Stimulated activated effector memory CD8-positive, alpha-beta T cell treated with anti-CD3 and anti-CD28 coated beads, Interleukin-12 subunit alpha, Interleukin-12 subunit beta, amount 100 ng/mL, for 72 hours (primary cell): ENCODE data around the gene AGAP1.

Experiments used
- ATAC-seq: fragments of 150-1000 bp; cut with Tn5 transposase; 2 replicates; pipeline ENCODE4 v1.10.0; 2021
- DNase-seq, 2 donors: peaks; one replicate each; pipeline ENCODE4 v3.0.0; 2021 to 2022; ENCODE audit warnings: low spot score in 2 of 2
- H3K27ac Mint-ChIP-seq: one replicate; pipeline ENCODE4 v1.8.0; 2022; ENCODE audit warnings: mild to moderate bottlenecking, mixed read lengths
- H3K36me3 Mint-ChIP-seq: one replicate; pipeline ENCODE4 v1.8.0; 2022; ENCODE audit warnings: mild to moderate bottlenecking, mixed read lengths
- H3K4me1 Mint-ChIP-seq: one replicate; pipeline ENCODE4 v1.8.0; 2022; ENCODE audit warnings: mixed read lengths
- H3K4me3 Mint-ChIP-seq: one replicate; pipeline ENCODE4 v1.8.0; 2022; ENCODE audit warnings: mild to moderate bottlenecking, mixed read lengths
- H3K9me3 Mint-ChIP-seq: one replicate; pipeline ENCODE4 v1.8.0; 2022; ENCODE audit warnings: mixed read lengths

Gene AGAP1

GRCh38 chr2:236166796-236167296, 673.0 kb downstream of the AGAP1 start:
- peak overlapping the region; percentile 62 for H3K4me3 Mint-ChIP-seq
- peaks cover 10% of the 10 kb centered on the region for H3K4me1 Mint-ChIP-seq
- H3K36me3 Mint-ChIP-seq, result peaks cover 22% of the 10 kb centered on the region
- DNase-seq (no peak), ATAC-seq (peak; percentile 22)
- no peak overlapping the region for H3K27ac Mint-ChIP-seq
- H3K9me3 Mint-ChIP-seq, result no peaks in the 10 kb centered on the region

GRCh38 chr2:236167297-236168109, 673.7 kb downstream of the AGAP1 start:
- peak overlapping the region; percentile 62 for H3K4me3 Mint-ChIP-seq
- no peak for ATAC-seq

GRCh38 chr2:236168110-236169080, 674.6 kb downstream of the AGAP1 start, which contains the start of gene GBX2:
GBX2 (minus strand) TSS chr2:236168386; CDS start chr2:236167971, 415 bp downstream.
- H3K4me3 Mint-ChIP-seq, result peak within 1 kb of the TSS; percentile 62

More at GRCh38 chr2:236167297-236168109, 673.7 kb downstream of the AGAP1 start:
- Mint-ChIP-seq H3K36me3 (peaks cover 22% of the 10 kb centered on the region), H3K27ac (no peak overlapping the region), H3K4me1 (peaks cover 10% of the 10 kb centered on the region), H3K9me3 (no peaks in the 10 kb centered on the region)
- DNase-seq, result no peak

GRCh38 chr2:236169151-236169721, 675.4 kb downstream of the AGAP1 start:
- Mint-ChIP-seq H3K4me3 (no peak overlapping the region), H3K36me3 (peaks cover 22% of the 10 kb centered on the region)
- DNase-seq, result no peak

More at GRCh38 chr2:236168110-236169080, 674.6 kb downstream of the AGAP1 start, which contains the start of gene GBX2:
- ATAC-seq, result no peak
- no peak for DNase-seq
- H3K4me1 Mint-ChIP-seq, result peaks cover 10% of the 10 kb centered on the region
- H3K9me3 Mint-ChIP-seq, result no peaks in the 10 kb centered on the region
- H3K27ac Mint-ChIP-seq, result no peak within 1 kb of the TSS
- H3K36me3 Mint-ChIP-seq, result peaks cover 22% of the 10 kb centered on the region

GRCh38 chr2:236169741-236170589, 676.1 kb downstream of the AGAP1 start:
- Mint-ChIP-seq H3K27ac (no peak overlapping the region), H3K4me1 (peaks cover 10% of the 10 kb centered on the region), H3K9me3 (no peaks in the 10 kb centered on the region), H3K36me3 (peaks cover 22% of the 10 kb centered on the region), H3K4me3 (no peak overlapping the region)
- ATAC-seq (no peak), DNase-seq (no peak)

More at GRCh38 chr2:236169151-236169721, 675.4 kb downstream of the AGAP1 start:
- no peak for ATAC-seq
- peaks cover 10% of the 10 kb centered on the region for H3K4me1 Mint-ChIP-seq
- no peaks in the 10 kb centered on the region for H3K9me3 Mint-ChIP-seq
- no peak overlapping the region for H3K27ac Mint-ChIP-seq

- Mint-ChIP-seq H3K4me3 (no peak overlapping the region), H3K27ac (no peak overlapping the region), H3K9me3 (no peaks in the 10 kb centered on the region), H3K36me3 (peaks cover 22% of the 10 kb centered on the region), H3K4me1 (peaks cover 10% of the 10 kb centered on the region)
- DNase-seq (no peak), ATAC-seq (no peak)
Observed at GRCh38 chr2:236170590-236171165, 676.8 kb downstream of the AGAP1 start.

- H3K27ac Mint-ChIP-seq, result no peak overlapping the region
- peaks cover 22% of the 10 kb centered on the region for H3K36me3 Mint-ChIP-seq
- ATAC-seq, result no peak
- H3K9me3 Mint-ChIP-seq, result no peaks in the 10 kb centered on the region
- no peak for DNase-seq
- no peak overlapping the region for H3K4me3 Mint-ChIP-seq
- peaks cover 8% of the 10 kb centered on the region for H3K4me1 Mint-ChIP-seq
Observed at GRCh38 chr2:236171181-236171679, 677.4 kb downstream of the AGAP1 start.

- Mint-ChIP-seq H3K27ac (no peak overlapping the region), H3K9me3 (no peaks in the 10 kb centered on the region), H3K4me1 (peaks cover 3% of the 10 kb centered on the region), H3K4me3 (no peak overlapping the region), H3K36me3 (peaks cover 17% of the 10 kb centered on the region)
- DNase-seq (no peak), ATAC-seq (no peak)
Observed at GRCh38 chr2:236171680-236172254, 677.9 kb downstream of the AGAP1 start.

- Mint-ChIP-seq H3K36me3 (peaks cover 16% of the 10 kb centered on the region), H3K4me3 (no peak overlapping the region), H3K27ac (no peak overlapping the region), H3K4me1 (no peaks in the 10 kb centered on the region), H3K9me3 (no peaks in the 10 kb centered on the region)
- DNase-seq (no peak), ATAC-seq (no peak)
Observed at GRCh38 chr2:236172255-236173035, 678.6 kb downstream of the AGAP1 start.

- H3K27ac Mint-ChIP-seq, result no peak overlapping the region
- H3K9me3 Mint-ChIP-seq, result no peaks in the 10 kb centered on the region
- peaks cover 16% of the 10 kb centered on the region for H3K36me3 Mint-ChIP-seq
- DNase-seq, result no peak
- peaks cover 2% of the 10 kb centered on the region for H3K4me1 Mint-ChIP-seq
- ATAC-seq, result no peak
- H3K4me3 Mint-ChIP-seq, result no peak overlapping the region
Observed at GRCh38 chr2:236173036-236173728, 679.3 kb downstream of the AGAP1 start.

GRCh38 chr2:236173729-236174607, 680.1 kb downstream of the AGAP1 start:
- no peak overlapping the region for H3K4me3 Mint-ChIP-seq
- ATAC-seq (no peak), DNase-seq (no peak)
- H3K27ac Mint-ChIP-seq, result no peak overlapping the region
- H3K36me3 Mint-ChIP-seq, result peaks cover 16% of the 10 kb centered on the region
- no peaks in the 10 kb centered on the region for H3K9me3 Mint-ChIP-seq
- peaks cover 6% of the 10 kb centered on the region for H3K4me1 Mint-ChIP-seq
